SHP77 (cell line): ENCODE results near the gene MAPK9.
"Not testable (repeated sequence)": the region's sequence is repeated elsewhere in the genome, so short reads cannot be mapped to it uniquely, and the experiment has no call there.

Experiments used
- DNase-seq, 2 experiments: peaks; one replicate each; lab custom pipeline; 2025; lab: John Stamatoyannopoulos, UW

The MAPK9 gene

DNA sequence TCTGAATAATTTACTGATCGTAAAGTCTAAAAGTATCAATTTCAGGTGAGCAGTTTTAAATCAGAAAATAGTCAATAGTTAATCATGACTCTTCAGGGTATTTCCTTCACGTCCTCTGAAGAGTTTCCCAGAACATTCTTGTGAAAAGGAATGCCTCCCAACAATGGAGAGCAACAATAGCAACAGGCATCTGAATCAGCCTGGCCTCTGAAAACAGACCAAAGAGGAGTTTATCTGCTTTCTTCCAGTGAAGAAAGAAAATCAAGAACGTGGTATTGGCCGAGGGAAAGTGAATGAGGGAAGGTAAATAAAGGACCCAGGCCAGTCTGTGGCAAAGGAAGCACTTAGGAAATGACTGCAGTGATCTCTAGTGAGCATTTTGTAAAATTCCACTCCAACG lies 56.8 kb downstream of the MAPK9 start:
- DNase-seq = no peak

- DNase-seq = no peak
These were observed 57.6 kb downstream of the MAPK9 start for GRCh38 chr5:180234271-180234670.

- no peak for DNase-seq
These were observed 58.2 kb downstream of the MAPK9 start for GRCh38 chr5:180233729-180234128.

DNA sequence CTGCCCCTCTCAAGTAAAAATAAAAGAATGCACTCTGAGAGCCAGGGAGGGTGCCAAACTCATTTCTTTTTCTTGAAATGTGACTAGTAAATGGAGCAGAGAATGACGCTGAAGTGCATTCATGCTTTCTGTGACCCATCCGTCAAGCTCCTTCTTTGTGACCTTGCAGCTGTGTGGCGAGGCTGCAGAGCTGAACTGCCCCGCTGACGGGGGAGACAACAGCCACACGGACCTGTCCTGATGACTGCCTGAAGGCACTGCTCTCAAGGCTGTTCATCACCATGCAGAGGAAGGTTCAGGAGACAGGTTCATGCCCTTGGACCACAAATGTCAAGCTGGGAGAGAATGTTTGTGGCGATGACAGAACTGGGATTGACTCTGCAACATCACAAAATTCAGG lies 61.9 kb downstream of the MAPK9 start:
- DNase-seq = no peak

- DNase-seq = no peak
These were observed 69.8 kb downstream of the MAPK9 start for GRCh38 chr5:180222056-180222455.

DNA sequence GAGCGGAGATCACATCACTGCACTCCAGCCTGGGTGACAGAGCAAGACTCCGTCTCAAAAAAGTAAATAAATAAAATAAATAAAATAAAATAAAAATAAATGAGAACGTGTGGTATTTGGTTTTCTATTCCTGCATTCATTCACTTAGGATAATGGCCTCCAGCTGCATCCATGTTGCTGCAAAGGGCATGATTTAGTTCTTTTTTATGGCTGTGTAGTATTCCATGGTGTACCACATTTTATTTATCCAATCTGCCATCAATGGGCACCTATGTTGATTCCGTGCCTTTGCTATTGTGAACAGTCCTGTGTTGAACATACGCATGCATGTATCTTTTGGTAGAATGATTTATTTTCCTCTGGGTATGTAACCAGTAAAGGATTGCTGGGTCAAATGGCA lies 74.1 kb downstream of the MAPK9 start:
- DNase-seq = no peak

GRCh38 chr5:180216646-180217171 lies 75.2 kb downstream of the MAPK9 start:
- no peak for DNase-seq

GRCh38 chr5:180215783-180216630 lies 75.9 kb downstream of the MAPK9 start:
- no peak for DNase-seq

DNA sequence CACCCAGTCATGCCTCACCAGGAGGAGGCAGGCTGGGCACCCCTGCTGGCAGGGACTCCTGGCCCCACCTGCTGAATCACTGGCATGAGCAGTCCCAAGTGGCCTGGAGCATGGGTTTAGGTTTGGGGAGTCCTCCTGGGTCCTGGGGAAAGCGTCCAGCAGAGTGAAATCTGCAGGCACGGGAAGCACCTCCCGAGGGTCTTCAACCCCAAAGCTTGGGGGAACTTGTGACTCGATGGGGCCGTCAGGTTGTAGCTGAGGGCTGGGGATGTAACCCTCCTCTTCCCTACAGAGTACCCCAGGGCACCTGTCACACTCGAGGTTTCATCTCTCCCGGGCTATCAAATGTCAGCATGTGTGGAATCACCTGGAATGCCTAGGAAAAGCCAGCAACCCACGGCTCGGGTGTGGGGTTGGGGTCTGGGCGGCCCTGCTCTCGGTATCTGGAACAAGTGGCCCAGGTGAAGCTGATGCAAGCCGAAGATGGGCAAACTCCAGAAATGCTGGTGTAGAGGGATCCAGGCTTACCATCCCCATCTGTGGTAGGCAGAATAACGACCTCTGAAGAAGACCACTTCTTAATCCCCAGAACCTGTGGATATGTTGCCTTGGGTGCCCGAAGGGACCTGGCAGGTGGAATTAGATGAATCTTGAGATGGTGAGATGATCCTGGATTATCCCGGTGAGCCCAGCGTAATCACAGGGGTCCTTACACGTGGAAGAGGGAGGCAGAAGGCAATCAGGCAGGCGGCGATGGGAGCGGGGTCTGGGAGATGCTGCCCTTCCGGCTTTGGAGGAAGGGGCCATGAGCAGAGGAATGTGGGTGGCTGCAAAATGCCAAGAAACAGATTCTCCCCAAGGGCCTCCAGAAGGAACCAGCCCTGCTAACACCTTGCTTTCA lies 76.8 kb downstream of the MAPK9 start:
- DNase-seq = no peak

DNA sequence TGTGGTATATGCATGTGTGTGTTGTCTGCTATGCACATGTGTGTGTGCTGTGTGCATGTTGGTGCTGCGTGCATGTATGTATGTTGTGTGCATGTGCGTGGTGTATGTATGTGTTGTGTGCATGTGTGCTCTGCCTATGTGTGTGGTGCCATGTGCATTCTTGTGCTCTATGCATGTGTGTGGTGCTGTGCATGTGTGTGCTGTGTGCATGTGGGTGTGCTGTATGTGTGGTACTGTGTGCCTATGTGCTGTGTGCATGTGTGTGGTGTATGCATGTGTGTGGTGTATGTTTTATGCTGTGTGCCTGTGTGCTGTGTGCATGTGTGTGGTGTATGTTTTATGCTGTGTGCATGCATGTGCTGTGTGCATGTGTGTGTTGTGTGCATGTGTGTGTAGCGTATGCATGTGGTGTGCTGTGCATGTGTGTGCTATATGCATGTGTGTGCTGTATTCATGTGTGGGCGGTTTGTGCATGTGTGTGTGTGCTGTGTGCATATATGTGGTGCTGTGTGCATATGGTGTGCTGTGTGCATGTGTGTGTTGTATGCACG lies 78.2 kb downstream of the MAPK9 start:
- DNase-seq = no peak

DNA sequence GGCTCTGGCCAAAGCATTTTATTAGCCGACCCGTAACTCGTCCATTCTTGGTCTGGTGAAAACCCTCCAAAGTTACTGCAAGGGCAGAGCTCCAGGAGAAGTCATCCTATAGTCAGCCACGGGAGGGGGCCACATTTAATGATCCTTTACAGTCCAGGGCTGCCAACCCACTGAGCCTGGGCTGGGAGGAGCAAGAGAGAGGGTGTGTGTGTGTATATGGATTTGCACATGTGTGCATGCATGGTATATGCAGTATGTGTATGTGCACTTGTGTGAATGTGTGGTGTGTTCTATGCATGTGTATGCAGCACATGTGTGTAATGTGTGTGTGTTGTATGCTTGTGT lies 78.7 kb downstream of the MAPK9 start:
- no peak for DNase-seq

GRCh38 chr5:180212363-180213255 lies 79.3 kb downstream of the MAPK9 start:
- no peak for DNase-seq

DNA sequence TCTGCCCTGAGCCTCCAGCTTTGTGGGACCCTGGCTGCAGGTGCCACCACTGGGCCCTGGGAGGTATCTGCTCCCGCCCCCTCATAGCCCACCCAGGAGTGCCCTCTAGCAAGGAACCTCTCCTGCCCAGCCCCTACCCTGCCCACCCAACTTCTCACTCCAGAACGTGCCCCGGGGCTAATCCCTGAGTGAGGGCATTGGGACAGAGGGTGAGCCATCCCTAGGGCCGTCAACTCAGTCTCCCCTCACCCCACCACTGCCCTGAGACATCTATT lies 80.2 kb downstream of the MAPK9 start:
- no peak for DNase-seq

DNA sequence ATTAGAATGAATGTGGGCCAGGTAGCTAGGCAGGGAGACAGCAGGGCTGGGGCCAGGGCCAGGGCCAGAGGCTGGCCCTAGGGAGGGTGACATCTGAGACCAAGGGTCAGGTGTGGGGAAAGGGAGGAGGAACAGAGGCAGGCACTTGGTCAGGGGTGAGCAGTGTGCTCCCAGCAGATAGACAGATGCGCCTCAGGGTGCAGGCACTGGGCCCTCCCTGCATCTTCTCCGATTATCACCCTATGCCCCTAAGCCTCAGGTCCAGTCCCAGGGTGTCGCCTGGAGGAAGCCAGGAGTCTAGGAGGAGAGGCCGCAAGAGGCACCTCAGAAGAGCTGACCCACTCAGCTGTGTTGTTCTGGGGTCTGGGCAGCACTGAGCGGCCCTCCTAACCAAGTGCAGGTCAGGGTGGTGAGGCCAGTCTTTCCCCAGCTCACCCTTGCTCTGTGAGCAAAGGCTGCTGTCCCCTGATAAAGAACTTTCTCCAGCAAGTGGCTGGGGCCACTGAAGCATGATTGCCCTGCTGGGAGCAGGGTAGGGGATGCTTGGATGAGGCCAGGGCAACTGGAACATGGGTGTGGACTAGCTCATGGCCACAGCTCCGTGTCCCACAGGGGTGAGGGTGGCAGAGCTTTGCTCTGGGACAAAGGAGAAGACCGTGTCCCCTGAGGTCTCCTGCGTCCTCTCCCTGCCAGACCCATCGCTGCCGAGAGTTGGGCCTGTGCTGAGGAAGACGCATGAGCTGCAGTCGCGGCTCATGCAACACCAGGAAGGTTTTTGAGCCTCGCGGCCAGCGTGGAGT lies 80.7 kb downstream of the MAPK9 start:
- no peak for DNase-seq

DNA sequence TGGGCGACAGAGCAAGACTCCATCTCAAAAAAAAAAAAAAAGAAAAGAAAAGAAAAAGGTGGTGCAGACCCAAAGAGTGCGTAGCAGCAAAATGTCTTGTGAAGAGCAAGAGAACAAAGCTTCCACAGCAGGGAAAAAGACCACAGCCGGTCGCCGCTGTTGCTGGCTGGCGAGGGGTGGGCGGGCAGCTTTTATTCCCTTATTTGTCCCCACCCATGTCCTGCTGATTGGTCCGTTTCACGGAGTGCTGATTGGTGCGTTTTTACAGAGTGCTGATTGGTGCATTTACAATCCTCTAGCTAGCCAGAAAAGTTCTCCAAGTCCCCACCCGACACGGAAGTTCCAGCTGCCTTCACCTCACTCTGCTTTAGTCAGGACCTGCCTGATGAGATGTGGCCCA lies 81.8 kb downstream of the MAPK9 start:
- DNase-seq = not testable (repeated sequence)

- DNase-seq = peak; percentile 0 to 37
These were observed 82.7 kb downstream of the MAPK9 start, which contains the start of gene RASGEF1C for GRCh38 chr5:180209137-180209581. Gene RASGEF1C, minus strand, starts transcription at chr5:180209211. Its CDS starts 71,159 bp downstream, at chr5:180138052.

- DNase-seq = no peak
These were observed 83.3 kb downstream of the MAPK9 start for GRCh38 chr5:180208435-180209081.

GRCh38 chr5:180208038-180208434 lies 83.8 kb downstream of the MAPK9 start:
- DNase-seq = no peak

DNA sequence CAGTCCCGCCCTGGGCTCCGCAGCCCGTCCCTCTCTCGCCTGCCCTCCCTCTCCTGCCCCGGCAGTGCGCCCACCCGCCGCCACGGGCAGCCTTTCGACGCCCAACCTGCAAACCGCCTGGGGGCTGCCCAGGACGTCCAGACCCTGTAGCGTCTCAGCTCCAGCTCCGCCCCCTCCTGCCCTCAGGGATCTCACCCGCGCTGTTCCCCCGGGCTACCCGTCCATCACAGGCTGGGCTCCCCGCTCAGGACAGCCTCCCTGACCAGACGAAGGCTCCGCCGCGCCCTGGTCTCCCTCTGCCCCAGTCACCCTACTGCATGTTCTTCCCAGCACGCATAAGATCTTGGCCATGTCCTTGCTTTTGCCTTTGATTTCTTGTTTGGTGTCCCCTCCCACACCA lies 84.3 kb downstream of the MAPK9 start:
- DNase-seq = no peak

DNA sequence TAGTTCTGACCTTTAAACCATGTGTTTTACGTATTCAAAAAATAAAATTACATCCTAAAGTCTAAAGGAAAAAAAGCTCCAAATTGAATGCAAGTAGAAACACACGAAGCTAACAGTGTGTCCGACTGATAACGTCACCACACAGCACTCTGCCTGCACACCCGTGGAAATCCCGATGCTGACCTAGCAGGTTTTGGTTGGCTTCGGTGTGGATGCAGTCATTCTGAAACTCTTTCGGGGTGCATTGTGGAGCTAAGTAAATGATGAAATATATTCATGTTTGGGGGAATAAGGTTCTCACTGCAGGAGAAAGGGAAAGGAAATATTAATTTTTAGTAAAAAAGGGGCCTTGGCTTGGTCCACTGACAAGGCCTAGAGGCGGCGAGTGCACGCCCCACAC lies 84.9 kb downstream of the MAPK9 start:
- DNase-seq = no peak
